Hepatocyte (in vitro differentiated cells): ENCODE data around the gene MCF2L. TPM values are rescaled to one million over a fixed set of nuclear protein-coding genes. Genes with fewer than 3 reads are reported as not detected.

ENCODE experiments used
- DNase-seq: peaks from one replicate; pipeline ENCODE4 v3.0.0-alpha.2; 2016; ENCODE audit warnings: low spot score
- H2AFZ ChIP-seq: fragments of 200-600 bp; sonication (generic); 2 replicates; pipeline ENCODE4 v1.6.0; 2016; ENCODE audit warnings: antibody characterized with exemption, mild to moderate bottlenecking
- H3K27ac ChIP-seq: fragments of 200-600 bp; sonication (generic); 2 replicates; pipeline ENCODE4 v1.5.1; 2016; ENCODE audit warnings: mild to moderate bottlenecking
- H3K27me3 ChIP-seq: fragments of 200-600 bp; sonication (generic); 2 replicates; pipeline ENCODE4 v1.6.1; 2016
- H3K36me3 ChIP-seq: fragments of 200-600 bp; sonication (generic); replicated peaks from 2 replicates; pipeline ENCODE4 v1.5.1; 2016; ENCODE audit warnings: low read depth; ENCODE audit not compliant: insufficient read depth
- H3K4me1 ChIP-seq: fragments of 200-600 bp; sonication (generic); 2 replicates; pipeline ENCODE4 v1.5.1; 2016; ENCODE audit warnings: mild to moderate bottlenecking, moderate library complexity; ENCODE audit not compliant: insufficient read depth
- H3K4me2 ChIP-seq: fragments of 200-600 bp; sonication (generic); 2 replicates; pipeline ENCODE4 v1.6.0; 2016
- H3K4me3 ChIP-seq: fragments of 200-600 bp; sonication (generic); 2 replicates; pipeline ENCODE4 v1.5.1; 2016; ENCODE audit warnings: mild to moderate bottlenecking
- H3K79me2 ChIP-seq: fragments of 200-600 bp; sonication (generic); 2 replicates; pipeline ENCODE4 v1.6.0; 2017; ENCODE audit warnings: mild to moderate bottlenecking
- H3K9me2 ChIP-seq: fragments of 200-600 bp; sonication (generic); replicated peaks from 2 replicates; pipeline ENCODE4 v1.6.0; 2017; ENCODE audit warnings: mild to moderate bottlenecking; ENCODE audit not compliant: insufficient read depth
- H3K9me3 ChIP-seq: fragments of 200-600 bp; sonication (generic); 2 replicates; pipeline ENCODE4 v1.5.1; 2016; ENCODE audit warnings: low read depth, mild to moderate bottlenecking
- H4K20me1 ChIP-seq: fragments of 200-600 bp; sonication (generic); 2 replicates; pipeline ENCODE4 v1.6.0; 2016; ENCODE audit warnings: mild to moderate bottlenecking; ENCODE audit not compliant: insufficient read depth, poor library complexity, severe bottlenecking
- CTCF ChIP-seq: fragments of 200-600 bp; sonication (generic); IDR thresholded peaks from 2 replicates; pipeline ENCODE4 v1.5.1; 2016; ENCODE audit warnings: antibody characterized with exemption, mild to moderate bottlenecking; ENCODE audit not compliant: poor library complexity
- EZH2 ChIP-seq: fragments of 200-600 bp; sonication (generic); IDR thresholded peaks from 2 replicates; pipeline ENCODE4 v1.6.1; 2016; ENCODE audit warnings: antibody characterized with exemption, mild to moderate bottlenecking, borderline replicate concordance
- EZH2phosphoT487 ChIP-seq: fragments of 200-600 bp; sonication (generic); IDR thresholded peaks from one replicate; pipeline ENCODE4 v1.6.1; 2018; ENCODE audit warnings: antibody characterized with exemption, mild to moderate bottlenecking, low read depth, moderate library complexity; ENCODE audit not compliant: unreplicated experiment, severe bottlenecking
- WGBS: methylation state at CpG from one replicate; pipeline ENCODE4 v1.1.6; 2016; ENCODE audit warnings: low lambda C conversion rate; ENCODE audit errors: missing lambda C conversion rate; 5-methylcytosine and 5-hydroxymethylcytosine counted together
- polyA plus RNA-seq: library from polyadenylated mRNA; unstranded; fragments of >200 nt; fragmentation: Nextera tagmentation; extraction: Ambion mirVana; gene quantifications from 2 replicates; pipeline ENCODE4 v1.2.1, GENCODE V29; 2016
- total RNA-seq: library from RNA; depleted of rRNA; stranded (reverse); fragments of >200 nt; gene quantifications from 2 replicates; pipeline ENCODE4 v1.2.3, GENCODE V29; 2014

The MCF2L gene
- total and polyA plus RNA-seq, 2 experiments from 2014 or later, result 11.1 to 22.4 TPM

- Histone ChIP-seq H4K20me1 (no peaks in the 10 kb centered on the region), H3K9me3 (no peaks in the 10 kb centered on the region), H3K27me3 (no peaks in the 10 kb centered on the region), H3K4me3 (no peak overlapping the region), H3K27ac (peak overlapping the region; percentile 44), H3K4me2 (no peak overlapping the region), H3K79me2 (no peaks in the 10 kb centered on the region), H3K9me2 (no peaks in the 10 kb centered on the region), H3K36me3 (no peaks in the 10 kb centered on the region), H2AFZ (no peak overlapping the region), H3K4me1 (peaks cover 23% of the 10 kb centered on the region)
- no peak for DNase-seq
- TF ChIP-seq EZH2phosphoT487, result no peak
- TF ChIP-seq CTCF, result no peak
- no peak for TF ChIP-seq EZH2
- 49% methylated on average over 9 of the region's 9 CpGs for WGBS
Measured at GRCh38 chr13:112951674-112952371, 17.2 kb upstream of the MCF2L start.

- 64% methylated on average over 17 of the region's 17 CpGs for WGBS
- peak overlapping the region; percentile 17 for H3K27ac ChIP-seq
- H3K4me1 ChIP-seq, result peaks cover 26% of the 10 kb centered on the region
- no peaks in the 10 kb centered on the region for H3K36me3 ChIP-seq
- H3K27me3 ChIP-seq, result no peaks in the 10 kb centered on the region
- no peak overlapping the region for H2AFZ ChIP-seq
- H3K79me2 ChIP-seq, result no peaks in the 10 kb centered on the region
- H4K20me1 ChIP-seq, result no peaks in the 10 kb centered on the region
- no peaks in the 10 kb centered on the region for H3K9me2 ChIP-seq
- peak overlapping the region; percentile 10 for H3K4me2 ChIP-seq
- no peak overlapping the region for H3K4me3 ChIP-seq
- no peak for DNase-seq
- TF ChIP-seq EZH2phosphoT487, result no peak
- H3K9me3 ChIP-seq, result no peaks in the 10 kb centered on the region
Measured at GRCh38 chr13:112952759-112953551, 16.1 kb upstream of the MCF2L start.

GRCh38 chr13:112953591-112954487, 15.2 kb upstream of the MCF2L start:
- 87% methylated on average over 17 of the region's 17 CpGs for WGBS
- H3K79me2 ChIP-seq, result no peaks in the 10 kb centered on the region
- no peak for TF ChIP-seq CTCF
- no peak for TF ChIP-seq EZH2phosphoT487
- TF ChIP-seq EZH2, result no peak
- no peaks in the 10 kb centered on the region for H3K9me2 ChIP-seq
- peaks cover 26% of the 10 kb centered on the region for H3K4me1 ChIP-seq
- H3K27ac ChIP-seq, result peak overlapping the region; percentile 17
- no peaks in the 10 kb centered on the region for H3K9me3 ChIP-seq
- no peak for DNase-seq
- no peaks in the 10 kb centered on the region for H3K27me3 ChIP-seq
- H4K20me1 ChIP-seq, result no peaks in the 10 kb centered on the region
- H2AFZ ChIP-seq, result no peak overlapping the region
- no peaks in the 10 kb centered on the region for H3K36me3 ChIP-seq
- H3K4me2 ChIP-seq, result no peak overlapping the region
- H3K4me3 ChIP-seq, result no peak overlapping the region
